Measurements from ENCODE around the gene DHX58.

- no peak for TF ChIP-seq CTCF (IDR thresholded peaks at IDR 0.05)
- no peak for TF ChIP-seq ZFX (IDR thresholded peaks at IDR 0.05; ENCODE audit: borderline replicate concordance)
Observed at GRCh38 chr17:42114118-42114517, 1.6 kb upstream of the DHX58 start.

Measured in 22Rv1 (cell line).